ENCODE measurements around the gene SLC51B.
A peak's percentile ranks its signal among the peaks of the same experiment; 100 is the strongest.
"Not testable (repeated sequence)": the region's sequence is repeated elsewhere in the genome, so short reads cannot be mapped to it uniquely, and the experiment has no call there.

Gene SLC51B

GRCh38 chr15:65075607-65076395, 30.6 kb downstream of the SLC51B start:
- not testable (repeated sequence) for H3K27ac ChIP-seq (ENCODE audit: low read depth, low read length); H3K27me3 ChIP-seq (ENCODE audit: control insufficient read depth, insufficient read depth, low read length); H3K9me3 ChIP-seq (ENCODE audit: control insufficient read depth, insufficient read depth, low read length); H3K4me3 ChIP-seq (ENCODE audit: low read depth, low read length); H3K36me3 ChIP-seq (ENCODE audit: control insufficient read depth, insufficient read depth, low read length); H3K9ac ChIP-seq (ENCODE audit: low read depth, low read length); H3K4me1 ChIP-seq (ENCODE audit: control insufficient read depth, insufficient read depth, low read length)

DNA sequence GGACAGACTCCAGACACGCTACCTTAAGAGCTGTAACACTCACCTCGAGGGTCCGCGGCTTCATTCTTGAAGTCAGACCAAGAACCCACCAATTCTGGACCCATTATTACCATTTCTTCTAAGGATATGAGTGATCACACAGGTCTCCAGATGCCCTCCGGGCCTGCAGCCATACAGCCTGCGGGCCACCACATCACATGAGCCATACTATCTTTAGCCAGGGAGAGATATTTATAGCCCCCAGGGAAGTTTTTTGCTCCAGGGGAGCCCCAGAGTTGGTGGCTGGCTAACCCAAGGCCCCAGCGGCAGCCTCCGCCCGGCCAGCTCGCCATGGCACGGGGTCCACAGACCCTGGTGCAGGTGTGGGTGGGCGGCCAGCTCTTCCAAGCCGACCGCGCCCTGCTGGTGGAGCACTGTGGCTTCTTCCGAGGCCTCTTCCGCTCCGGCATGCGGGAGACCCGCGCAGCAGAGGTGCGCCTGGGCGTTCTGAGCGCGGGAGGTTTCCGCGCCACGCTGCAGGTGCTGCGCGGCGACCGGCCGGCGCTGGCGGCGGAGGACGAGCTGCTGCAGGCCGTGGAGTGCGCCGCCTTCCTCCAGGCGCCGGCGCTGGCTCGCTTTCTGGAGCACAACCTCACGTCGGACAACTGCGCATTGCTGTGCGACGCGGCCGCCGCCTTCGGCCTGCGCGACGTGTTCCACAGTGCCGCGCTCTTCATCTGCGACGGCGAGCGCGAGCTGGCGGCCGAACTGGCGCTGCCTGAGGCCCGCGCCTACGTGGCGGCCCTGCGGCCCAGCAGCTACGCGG, 31.5 kb downstream of the SLC51B start, which contains the start of gene KBTBD13:
Gene KBTBD13, plus strand, starts transcription at position 261 of the 805 bp plus-strand sequence. Its CDS starts 70 bp downstream, at position 331.
- H3K36me3 ChIP-seq (ENCODE audit: control insufficient read depth, insufficient read depth, low read length) = no peaks in the 10 kb centered on the region
- no peaks in the 10 kb centered on the region for H3K9me3 ChIP-seq (ENCODE audit: control insufficient read depth, insufficient read depth, low read length)
- no peak within 1 kb of the TSS for H3K4me3 ChIP-seq (ENCODE audit: low read depth, low read length)
- no peak within 1 kb of the TSS for H3K27ac ChIP-seq (ENCODE audit: low read depth, low read length)
- H3K9ac ChIP-seq (ENCODE audit: low read depth, low read length) = no peak within 1 kb of the TSS
- H3K27me3 ChIP-seq (ENCODE audit: control insufficient read depth, insufficient read depth, low read length) = peaks cover 5% of the 10 kb centered on the region; the same call in 1 of the 2 replicates
- no peaks in the 10 kb centered on the region for H3K4me1 ChIP-seq (ENCODE audit: control insufficient read depth, insufficient read depth, low read length)

GRCh38 chr15:65077291-65077980, 32.2 kb downstream of the SLC51B start:
- no peak overlapping the region for H3K27ac ChIP-seq (ENCODE audit: low read depth, low read length)
- no peaks in the 10 kb centered on the region for H3K36me3 ChIP-seq (ENCODE audit: control insufficient read depth, insufficient read depth, low read length)
- no peak overlapping the region for H3K9ac ChIP-seq (ENCODE audit: low read depth, low read length)
- H3K4me3 ChIP-seq (ENCODE audit: low read depth, low read length) = no peak overlapping the region
- peaks cover 5% of the 10 kb centered on the region; the same call in 1 of the 2 replicates for H3K27me3 ChIP-seq (ENCODE audit: control insufficient read depth, insufficient read depth, low read length)
- H3K4me1 ChIP-seq (ENCODE audit: control insufficient read depth, insufficient read depth, low read length) = peaks cover 5% of the 10 kb centered on the region
- H3K9me3 ChIP-seq (ENCODE audit: control insufficient read depth, insufficient read depth, low read length) = no peaks in the 10 kb centered on the region

DNA sequence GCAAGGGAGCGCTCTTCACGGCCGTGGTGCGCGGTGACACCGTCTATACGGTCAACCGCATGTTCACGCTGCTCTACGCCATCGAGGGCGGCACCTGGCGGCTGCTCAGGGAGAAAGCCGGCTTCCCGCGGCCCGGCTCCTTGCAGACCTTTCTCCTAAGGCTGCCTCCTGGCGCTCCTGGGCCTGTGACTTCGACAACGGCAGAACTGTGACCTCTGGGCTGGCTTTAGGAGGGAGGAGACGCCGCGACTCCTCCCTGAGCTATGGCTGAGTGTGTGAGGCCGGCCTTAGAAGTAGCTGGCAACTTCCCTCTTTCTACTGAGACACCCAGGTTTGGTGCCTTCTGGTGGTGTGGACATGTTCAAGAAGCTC, 32.8 kb downstream of the SLC51B start:
- H3K9ac ChIP-seq (ENCODE audit: low read depth, low read length) = no peak overlapping the region
- peaks cover 11% of the 10 kb centered on the region for H3K4me1 ChIP-seq (ENCODE audit: control insufficient read depth, insufficient read depth, low read length)
- H3K9me3 ChIP-seq (ENCODE audit: control insufficient read depth, insufficient read depth, low read length) = no peaks in the 10 kb centered on the region
- H3K4me3 ChIP-seq (ENCODE audit: low read depth, low read length) = no peak overlapping the region
- H3K36me3 ChIP-seq (ENCODE audit: control insufficient read depth, insufficient read depth, low read length) = no peaks in the 10 kb centered on the region
- H3K27me3 ChIP-seq (ENCODE audit: control insufficient read depth, insufficient read depth, low read length) = peaks cover 5% of the 10 kb centered on the region; the same call in 1 of the 2 replicates
- no peak overlapping the region for H3K27ac ChIP-seq (ENCODE audit: low read depth, low read length)

- Histone ChIP-seq H3K27me3 (ENCODE audit: control insufficient read depth, insufficient read depth, low read length) (peaks cover 5% of the 10 kb centered on the region; the same call in 1 of the 2 replicates), H3K36me3 (ENCODE audit: control insufficient read depth, insufficient read depth, low read length) (no peaks in the 10 kb centered on the region), H3K4me3 (ENCODE audit: low read depth, low read length) (no peak overlapping the region), H3K9ac (ENCODE audit: low read depth, low read length) (no peak overlapping the region), H3K9me3 (ENCODE audit: control insufficient read depth, insufficient read depth, low read length) (no peaks in the 10 kb centered on the region), H3K27ac (ENCODE audit: low read depth, low read length) (no peak overlapping the region), H3K4me1 (ENCODE audit: control insufficient read depth, insufficient read depth, low read length) (peaks cover 26% of the 10 kb centered on the region)
These were observed 34.4 kb downstream of the SLC51B start for GRCh38 chr15:65079580-65079979.

DNA sequence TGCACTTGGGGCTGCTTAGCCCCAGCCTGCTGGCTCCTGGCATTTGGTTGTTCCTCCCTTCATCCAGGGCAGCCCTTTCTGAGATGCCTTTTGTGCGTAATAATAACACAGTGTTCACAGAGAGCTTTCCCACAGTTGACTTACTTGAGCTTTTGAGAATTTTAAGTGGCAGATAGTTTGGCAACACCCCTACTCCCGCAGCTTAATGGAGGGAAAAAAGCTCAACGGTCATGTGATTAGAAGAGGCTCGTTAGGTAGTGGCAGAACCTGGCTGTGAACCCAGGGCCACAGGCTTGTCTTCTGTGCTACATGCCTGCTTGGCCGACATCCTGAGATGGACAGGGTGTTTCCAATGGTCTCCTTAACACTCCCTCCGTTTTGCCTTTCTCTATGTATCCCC, 36.1 kb downstream of the SLC51B start:
- no peak overlapping the region for H3K27ac ChIP-seq (ENCODE audit: low read depth, low read length)

DNA sequence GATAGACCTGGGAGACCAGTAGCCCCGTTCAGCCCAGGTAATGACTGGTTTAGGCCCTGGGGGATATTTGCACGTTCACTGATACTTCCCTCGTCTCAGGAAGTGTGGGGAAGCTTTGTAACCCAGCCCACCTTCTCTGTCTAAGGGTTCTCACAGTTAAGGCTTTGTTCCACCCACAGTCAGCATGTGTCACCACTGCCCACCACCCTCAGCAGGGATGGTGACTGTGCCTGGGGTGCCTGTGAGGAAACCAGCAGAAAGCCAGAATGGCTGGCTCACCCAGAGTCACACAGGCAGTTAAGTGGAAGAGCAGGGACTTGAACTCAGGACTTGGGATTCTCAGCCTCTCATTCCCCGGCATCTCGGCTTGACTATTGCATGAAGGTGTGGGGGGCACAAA, 36.6 kb downstream of the SLC51B start:
- Histone ChIP-seq H3K4me3 (ENCODE audit: low read depth, low read length) (no peak overlapping the region), H3K27ac (ENCODE audit: low read depth, low read length) (no peak overlapping the region), H3K9ac (ENCODE audit: low read depth, low read length) (no peak overlapping the region), H3K9me3 (ENCODE audit: control insufficient read depth, insufficient read depth, low read length) (no peaks in the 10 kb centered on the region), H3K27me3 (ENCODE audit: control insufficient read depth, insufficient read depth, low read length) (peaks cover 5% of the 10 kb centered on the region; the same call in 1 of the 2 replicates), H3K4me1 (ENCODE audit: control insufficient read depth, insufficient read depth, low read length) (peaks cover 28% of the 10 kb centered on the region), H3K36me3 (ENCODE audit: control insufficient read depth, insufficient read depth, low read length) (no peaks in the 10 kb centered on the region)

More for the DNA sequence above, 36.1 kb downstream of the SLC51B start:
- H3K27me3 ChIP-seq (ENCODE audit: control insufficient read depth, insufficient read depth, low read length) = peaks cover 5% of the 10 kb centered on the region; the same call in 1 of the 2 replicates
- no peaks in the 10 kb centered on the region for H3K9me3 ChIP-seq (ENCODE audit: control insufficient read depth, insufficient read depth, low read length)
- no peaks in the 10 kb centered on the region for H3K36me3 ChIP-seq (ENCODE audit: control insufficient read depth, insufficient read depth, low read length)
- peaks cover 28% of the 10 kb centered on the region for H3K4me1 ChIP-seq (ENCODE audit: control insufficient read depth, insufficient read depth, low read length)
- no peak overlapping the region for H3K4me3 ChIP-seq (ENCODE audit: low read depth, low read length)
- H3K9ac ChIP-seq (ENCODE audit: low read depth, low read length) = no peak overlapping the region

- Histone ChIP-seq H3K36me3 (ENCODE audit: control insufficient read depth, insufficient read depth, low read length) (no peaks in the 10 kb centered on the region), H3K9ac (ENCODE audit: low read depth, low read length) (no peak overlapping the region), H3K4me1 (ENCODE audit: control insufficient read depth, insufficient read depth, low read length) (peaks cover 29% of the 10 kb centered on the region), H3K4me3 (ENCODE audit: low read depth, low read length) (no peak overlapping the region; the same call in 1 of the 2 replicates), H3K27me3 (ENCODE audit: control insufficient read depth, insufficient read depth, low read length) (peaks cover 5% of the 10 kb centered on the region; the same call in 1 of the 2 replicates), H3K27ac (ENCODE audit: low read depth, low read length) (peak overlapping the region; percentile 89), H3K9me3 (ENCODE audit: control insufficient read depth, insufficient read depth, low read length) (no peaks in the 10 kb centered on the region)
These were observed 37.2 kb downstream of the SLC51B start for GRCh38 chr15:65082303-65082953.

GRCh38 chr15:65083262-65083701, 38.1 kb downstream of the SLC51B start:
- Histone ChIP-seq H3K4me3 (ENCODE audit: low read depth, low read length) (no peak overlapping the region; the same call in 1 of the 2 replicates), H3K4me1 (ENCODE audit: control insufficient read depth, insufficient read depth, low read length) (peaks cover 31% of the 10 kb centered on the region), H3K27ac (ENCODE audit: low read depth, low read length) (peak overlapping the region; percentile 89), H3K36me3 (ENCODE audit: control insufficient read depth, insufficient read depth, low read length) (no peaks in the 10 kb centered on the region), H3K27me3 (ENCODE audit: control insufficient read depth, insufficient read depth, low read length) (peaks cover 3% of the 10 kb centered on the region; the same call in 1 of the 2 replicates), H3K9me3 (ENCODE audit: control insufficient read depth, insufficient read depth, low read length) (no peaks in the 10 kb centered on the region), H3K9ac (ENCODE audit: low read depth, low read length) (no peak overlapping the region)

- Histone ChIP-seq H3K9me3 (ENCODE audit: control insufficient read depth, insufficient read depth, low read length) (no peaks in the 10 kb centered on the region), H3K4me3 (ENCODE audit: low read depth, low read length) (no peak overlapping the region), H3K36me3 (ENCODE audit: control insufficient read depth, insufficient read depth, low read length) (no peaks in the 10 kb centered on the region), H3K9ac (ENCODE audit: low read depth, low read length) (no peak overlapping the region), H3K4me1 (ENCODE audit: control insufficient read depth, insufficient read depth, low read length) (peaks cover 36% of the 10 kb centered on the region), H3K27me3 (ENCODE audit: control insufficient read depth, insufficient read depth, low read length) (no peaks in the 10 kb centered on the region), H3K27ac (ENCODE audit: low read depth, low read length) (no peak overlapping the region)
These were observed 39.5 kb downstream of the SLC51B start for GRCh38 chr15:65084500-65085206.
